NCI-H1417 (cell line): ENCODE data around the gene LONP2.
"Not testable (repeated sequence)": the region's sequence is repeated elsewhere in the genome, so short reads cannot be mapped to it uniquely, and the experiment has no call there.

ENCODE experiments used
- DNase-seq, 3 experiments: peaks; one replicate each; lab custom pipeline; 2025; lab: John Stamatoyannopoulos, UW

Gene LONP2

DNA sequence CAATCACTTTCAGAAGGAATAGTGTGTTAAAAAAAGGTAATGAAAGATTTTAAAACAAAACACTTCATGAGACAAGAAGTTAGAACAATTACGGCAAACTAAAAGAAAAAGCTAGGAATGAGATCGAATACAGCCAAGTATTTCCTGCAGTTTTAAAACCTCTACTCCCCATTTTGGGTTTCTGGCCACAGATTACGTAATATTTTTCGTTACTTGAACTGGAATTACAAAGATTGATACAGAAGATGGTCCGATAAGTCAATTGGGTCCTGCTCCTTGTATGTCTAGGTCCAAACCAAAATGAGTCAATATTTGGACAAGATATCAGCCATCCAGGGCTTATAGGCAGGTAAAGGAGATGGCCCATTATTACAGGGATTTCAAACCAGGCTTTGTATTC, 88.9 kb downstream of the LONP2 start:
- no peak for DNase-seq

DNA sequence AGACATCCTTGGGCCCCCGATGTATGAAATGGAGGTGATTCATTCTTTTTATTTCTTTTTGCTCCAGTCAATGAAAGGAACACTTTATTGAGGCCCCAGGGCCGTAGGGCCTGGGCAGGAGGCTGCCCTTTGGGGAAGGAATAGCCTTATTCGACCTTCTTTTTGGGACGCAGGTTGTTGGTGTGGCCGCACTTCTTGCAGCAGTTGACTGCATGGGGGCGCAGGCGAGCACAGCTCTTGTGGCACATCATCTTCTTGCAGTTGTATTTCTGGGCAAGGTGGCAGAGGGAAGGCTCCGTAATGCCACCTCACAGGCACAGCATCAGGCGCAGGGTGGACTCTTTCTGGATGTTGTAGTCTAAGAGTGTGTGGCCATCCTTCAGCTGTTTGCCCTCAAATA, 90.2 kb downstream of the LONP2 start:
- no peak for DNase-seq

DNA sequence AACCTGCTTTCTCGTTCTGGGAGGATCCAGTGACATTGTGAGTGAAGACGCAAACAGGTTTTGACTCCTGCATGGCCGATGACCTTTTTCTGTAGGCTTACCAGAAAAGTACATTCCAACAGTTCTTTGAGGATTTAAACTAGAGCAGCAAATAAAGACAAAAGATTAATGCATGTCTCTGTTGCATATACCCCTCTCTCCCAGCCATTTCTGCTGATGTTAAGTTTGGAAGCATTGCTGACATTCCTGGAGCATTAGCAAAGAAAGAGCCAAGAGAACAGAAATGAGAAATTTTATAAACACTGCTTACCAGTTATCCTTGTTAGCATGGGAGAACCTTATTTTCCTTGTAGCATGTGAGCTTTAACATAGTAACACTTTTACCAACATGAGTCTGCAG, 91.9 kb downstream of the LONP2 start:
- DNase-seq: no peak

DNA sequence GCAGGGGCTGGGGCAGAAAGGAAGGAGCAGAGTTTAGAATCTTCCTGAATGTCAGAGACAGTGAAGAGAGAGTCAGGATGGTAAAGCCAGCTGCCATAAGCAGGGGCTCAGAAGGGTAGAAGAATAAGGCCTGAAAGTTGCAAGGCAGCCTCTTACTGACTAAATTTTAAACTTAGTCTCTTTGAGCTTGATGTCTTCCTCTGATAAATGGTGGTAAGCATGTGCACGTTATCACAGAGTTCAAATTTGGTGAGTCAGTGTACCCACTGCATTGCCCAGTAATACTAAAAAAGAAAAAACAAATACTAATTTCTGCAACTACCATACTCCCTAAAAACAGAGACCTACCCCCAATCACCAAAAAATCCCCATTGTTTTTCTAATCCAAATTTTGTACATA, 96.0 kb downstream of the LONP2 start:
- no peak for DNase-seq

DNA sequence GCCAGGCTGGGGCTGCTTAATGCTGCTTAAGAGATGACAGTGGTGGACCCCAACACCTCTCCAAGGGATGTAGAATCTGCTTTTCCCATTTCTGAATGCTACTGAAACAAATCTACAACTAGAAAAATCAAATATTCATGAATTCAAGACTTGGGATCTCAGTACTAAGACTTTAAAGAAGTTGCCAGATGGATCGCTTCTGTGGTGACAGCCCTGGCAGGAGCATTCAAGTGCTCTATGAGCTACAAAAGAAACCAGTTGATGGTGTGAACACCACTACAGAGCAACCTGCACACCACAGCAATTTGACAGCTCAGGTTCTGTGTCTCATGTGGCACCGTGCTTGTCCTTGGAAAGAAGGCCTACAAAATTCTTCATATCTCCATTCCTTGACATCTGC, 98.5 kb downstream of the LONP2 start:
- no peak for DNase-seq

DNA sequence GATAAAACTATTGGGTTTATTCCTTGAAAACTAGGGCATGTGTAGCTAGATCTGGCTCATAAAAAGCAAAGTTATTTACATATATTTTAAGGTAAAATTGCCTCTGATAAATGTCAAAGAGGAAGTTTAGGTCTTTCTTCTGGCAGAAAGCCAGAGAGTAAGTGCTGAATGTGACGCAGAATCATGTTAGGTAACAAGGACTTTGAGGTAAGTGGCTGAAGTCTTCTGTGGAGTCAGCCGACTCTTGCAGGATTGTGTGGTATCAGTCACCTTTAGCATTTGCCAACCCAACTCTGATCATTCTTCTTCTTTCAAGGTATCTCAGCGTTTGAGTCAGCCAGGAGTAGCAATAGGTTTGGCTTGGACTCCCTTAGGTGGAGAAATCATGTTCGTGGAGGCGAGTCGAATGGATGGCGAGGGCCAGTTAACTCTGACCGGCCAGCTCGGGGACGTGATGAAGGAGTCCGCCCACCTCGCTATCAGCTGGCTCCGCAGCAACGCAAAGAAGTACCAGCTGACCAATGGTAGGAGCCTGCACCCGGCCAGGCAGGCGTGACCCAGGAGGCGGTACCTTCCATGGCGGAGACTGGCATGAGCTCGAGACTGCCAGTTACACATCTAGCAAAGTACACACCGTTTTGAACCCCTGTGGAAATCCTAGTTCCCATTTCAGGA, 103.2 kb downstream of the LONP2 start:
- peak in 1 of 3 experiments; percentile 16 for DNase-seq

DNA sequence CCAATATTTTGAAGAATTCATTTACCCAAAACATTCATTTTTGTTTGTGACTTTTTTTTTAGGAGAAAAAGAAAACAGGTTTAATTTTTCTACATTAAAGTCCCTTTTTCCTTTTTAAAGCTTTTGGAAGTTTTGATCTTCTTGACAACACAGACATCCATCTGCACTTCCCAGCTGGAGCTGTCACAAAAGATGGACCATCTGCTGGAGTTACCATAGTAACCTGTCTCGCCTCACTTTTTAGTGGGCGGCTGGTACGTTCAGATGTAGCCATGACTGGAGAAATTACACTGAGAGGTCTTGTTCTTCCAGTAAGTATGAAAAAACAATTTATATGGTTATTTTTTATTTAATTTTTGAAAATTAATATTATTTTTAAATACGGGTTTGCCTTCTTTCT, 103.9 kb downstream of the LONP2 start:
- DNase-seq: peak in 2 of 3 experiments; percentile 4 to 69

DNA sequence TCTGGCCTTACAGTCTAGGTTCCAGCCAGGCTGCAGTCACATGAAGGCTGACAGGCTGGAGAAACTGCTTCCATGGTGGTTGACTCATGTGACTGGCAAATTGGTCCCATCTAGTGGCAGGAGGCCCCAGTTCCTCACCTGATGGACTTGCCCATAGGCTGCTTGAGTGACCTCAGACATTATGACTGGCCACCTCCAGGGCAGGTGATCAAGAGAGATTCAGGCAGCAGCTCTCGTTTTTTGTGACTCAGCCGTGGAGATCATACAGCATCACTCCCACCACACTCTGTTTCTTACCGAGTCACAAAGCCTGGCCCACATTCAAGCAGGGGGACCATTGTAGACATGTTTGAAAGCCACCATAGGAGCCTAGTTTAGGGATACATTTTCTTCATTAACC, 106.6 kb downstream of the LONP2 start:
- DNase-seq: no peak

DNA sequence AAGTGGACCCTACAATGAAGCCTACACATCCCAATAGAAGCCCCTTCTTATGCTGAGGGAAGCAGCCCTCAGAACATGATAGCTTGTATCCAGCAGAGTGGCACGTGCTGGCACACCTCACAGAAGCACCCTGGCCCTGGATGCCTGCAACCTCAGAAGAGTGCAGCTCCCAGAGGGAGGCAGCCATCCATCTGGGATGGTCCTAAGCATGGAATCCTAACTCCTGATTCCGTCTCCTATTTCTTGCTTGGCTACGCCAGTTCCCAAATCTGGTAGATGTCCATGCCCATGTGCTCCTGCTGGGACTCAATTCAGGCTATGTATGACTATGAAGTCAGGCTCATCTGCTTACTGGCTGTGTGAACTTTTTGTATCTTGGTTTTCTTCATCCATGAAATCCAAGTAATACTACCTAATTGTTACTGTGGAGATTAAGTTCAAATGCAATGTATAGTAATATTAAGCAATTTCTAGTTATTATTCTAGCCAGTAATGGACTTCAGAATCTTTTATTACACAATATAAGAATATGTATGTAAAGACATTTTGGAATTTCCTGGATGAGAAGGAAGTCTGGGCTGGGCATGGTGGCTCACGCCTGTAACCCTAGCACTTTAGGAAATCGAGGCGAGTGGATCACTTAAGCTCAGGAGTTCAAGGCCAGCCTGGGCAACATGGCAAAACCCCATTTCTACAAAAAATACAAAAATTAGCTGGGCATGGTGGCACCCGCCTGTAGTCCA, 108.7 kb downstream of the LONP2 start:
- DNase-seq: no peak

DNA sequence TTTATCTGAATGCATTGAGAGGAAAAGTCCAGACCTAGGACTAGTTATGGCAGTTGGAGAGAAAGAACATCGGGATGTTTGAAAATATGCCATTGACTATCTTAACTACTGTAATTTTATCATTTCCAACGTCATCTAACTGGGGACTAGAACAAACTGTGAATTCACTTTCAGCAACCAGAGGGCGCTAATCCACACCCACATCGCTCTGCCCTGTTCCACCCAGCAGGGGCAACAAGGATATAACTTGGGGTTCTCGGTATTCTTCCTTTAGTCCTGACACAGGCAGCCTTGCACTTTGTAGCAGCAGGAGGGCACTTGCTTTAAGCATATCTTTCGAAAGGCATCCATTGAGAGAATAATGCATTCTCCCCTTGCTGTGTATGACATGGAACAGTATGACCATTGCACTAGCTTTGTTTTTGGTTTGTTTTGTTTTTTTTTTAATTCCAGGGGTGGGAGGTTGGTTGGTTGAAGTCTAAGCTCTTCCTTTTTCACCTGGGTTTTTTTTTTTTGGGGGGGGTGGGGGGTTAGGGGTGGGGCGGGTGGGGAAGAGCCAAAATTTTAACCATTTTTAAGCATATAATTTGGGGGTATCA, 109.6 kb downstream of the LONP2 start:
- peak; percentile 14 to 62 (median 24) for DNase-seq

DNA sequence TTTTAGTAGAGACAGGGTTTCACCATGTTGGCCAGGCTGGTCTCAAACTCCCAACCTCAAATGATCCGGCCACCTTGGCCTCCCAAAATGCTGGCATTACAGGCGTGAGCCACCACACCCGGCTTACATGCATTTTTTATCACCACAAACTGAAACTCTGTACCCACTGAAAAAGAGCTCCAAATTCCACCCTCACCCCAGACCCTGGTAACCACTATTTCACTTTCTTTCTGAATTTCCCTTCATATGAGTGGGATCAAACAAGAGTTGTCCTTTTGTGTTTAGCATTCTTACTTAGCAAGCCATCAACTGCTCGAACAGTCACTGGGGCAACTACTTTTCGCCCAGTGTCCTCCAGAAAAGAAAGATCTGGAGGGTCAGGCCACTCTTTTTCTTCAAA, 110.3 kb downstream of the LONP2 start:
- DNase-seq: not testable (repeated sequence)

DNA sequence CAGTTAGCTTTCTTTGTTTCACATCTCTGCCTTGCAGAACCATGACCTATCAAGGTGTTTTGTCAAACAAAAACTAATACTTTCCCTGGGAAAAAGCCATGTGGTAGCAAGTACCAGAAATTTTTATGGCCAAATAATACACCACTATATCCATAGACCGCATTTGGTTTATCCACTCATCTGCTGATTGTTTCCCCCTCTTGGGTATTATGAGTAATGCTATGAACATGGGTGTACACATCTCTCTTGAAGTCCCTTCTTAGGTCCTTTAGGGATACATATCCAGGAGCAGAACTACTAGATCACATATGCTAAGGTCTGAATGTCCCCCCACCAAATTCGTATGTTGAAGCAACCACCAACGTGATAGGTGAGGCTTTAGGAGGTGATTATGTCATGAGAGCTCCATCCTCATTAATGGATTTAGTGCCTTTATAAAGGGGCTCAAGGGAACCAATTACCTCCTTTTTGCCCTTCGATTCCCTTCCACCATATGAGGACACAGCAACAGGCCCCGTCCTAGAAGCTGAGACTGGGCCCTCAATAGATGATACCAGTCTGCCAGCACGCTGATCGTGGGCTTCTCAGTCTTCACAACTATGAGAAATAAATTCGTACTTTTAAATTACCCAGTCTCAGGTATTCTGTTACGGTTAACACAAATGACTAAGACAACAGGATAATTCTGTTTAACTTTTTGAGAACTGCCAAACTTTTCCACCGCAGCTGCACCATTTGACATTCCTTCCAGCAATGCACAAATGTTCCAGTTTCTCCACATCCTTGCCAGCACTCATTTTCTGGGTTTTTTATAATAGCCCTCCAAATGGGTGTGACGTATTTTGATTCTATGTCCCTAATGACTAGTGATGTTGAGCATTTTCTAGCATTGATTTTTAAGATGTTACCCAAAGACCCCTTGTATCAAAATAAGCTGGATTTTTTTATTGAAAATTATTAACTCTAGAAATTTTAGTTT, 111.1 kb downstream of the LONP2 start:
- no peak for DNase-seq

DNA sequence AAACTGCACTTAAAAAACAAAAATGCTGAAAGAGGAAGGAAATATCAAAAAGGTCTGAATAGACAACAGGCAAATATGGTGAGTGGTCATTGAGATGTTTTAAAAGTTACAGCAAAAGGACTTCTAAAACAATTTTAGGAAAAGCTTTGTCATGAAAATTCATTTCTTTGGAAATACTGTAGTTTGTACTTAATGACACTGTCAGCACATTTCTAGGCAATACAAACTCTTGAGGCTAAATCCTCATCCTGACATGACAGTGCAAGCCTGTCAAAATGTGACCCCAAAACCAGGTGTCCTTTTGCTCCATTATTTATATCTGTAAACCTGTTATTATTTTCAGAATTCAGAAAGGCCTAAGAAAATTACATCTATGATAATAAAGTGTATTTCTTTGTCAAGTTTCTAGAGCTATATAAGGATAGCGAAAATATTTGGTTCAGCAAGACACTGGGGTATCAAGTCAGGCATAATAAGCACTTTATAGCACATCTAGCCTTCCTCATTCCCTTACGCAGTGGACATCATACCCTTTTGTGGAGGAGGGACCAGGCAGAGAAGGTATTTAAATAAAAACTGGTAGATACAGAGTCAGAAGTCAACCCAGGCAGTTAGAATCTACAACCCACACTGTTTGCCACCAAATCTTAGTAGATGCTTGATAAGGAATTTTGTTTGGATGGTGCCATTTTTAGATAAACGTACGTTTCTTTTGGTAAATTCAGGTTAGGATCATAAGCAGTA, 112.7 kb downstream of the LONP2 start:
- DNase-seq: no peak

DNA sequence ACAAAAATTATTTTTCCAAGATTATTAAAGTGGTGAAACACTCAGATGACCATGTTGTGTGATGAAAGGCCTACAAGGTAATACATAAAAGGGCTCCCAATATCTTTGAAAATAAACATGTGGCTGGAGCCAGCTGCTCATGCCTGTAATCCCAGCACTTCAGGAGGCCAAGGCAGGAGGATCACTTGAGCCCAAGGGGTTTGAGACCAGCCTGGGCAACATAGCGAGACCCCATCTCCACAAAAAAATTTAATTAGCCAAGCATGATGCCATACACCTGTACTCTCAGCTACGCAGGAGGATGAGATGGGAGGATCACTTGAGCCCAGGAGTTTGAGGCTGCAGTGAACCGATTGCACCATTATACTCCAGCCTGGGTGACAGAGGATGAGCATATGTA, 114.3 kb downstream of the LONP2 start:
- no peak for DNase-seq

DNA sequence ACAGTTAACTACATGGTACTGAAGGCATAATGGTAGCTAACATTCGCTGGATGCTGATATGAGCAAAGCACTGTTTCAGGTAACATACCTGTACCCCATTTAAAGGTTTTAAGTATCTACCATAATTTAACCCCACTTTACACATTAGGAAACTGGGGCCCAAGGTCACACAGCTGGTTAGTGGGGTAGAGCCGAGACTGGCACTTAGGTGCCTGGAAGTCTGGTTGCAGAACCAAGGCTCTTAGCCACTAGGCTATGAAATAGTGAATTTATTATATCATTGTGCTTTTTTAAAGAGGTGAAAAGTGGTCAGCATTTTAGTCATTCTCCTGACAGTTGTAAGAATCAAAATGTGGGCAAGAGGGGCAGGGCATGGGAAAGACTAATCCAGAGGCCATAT, 115.9 kb downstream of the LONP2 start:
- no peak for DNase-seq

DNA sequence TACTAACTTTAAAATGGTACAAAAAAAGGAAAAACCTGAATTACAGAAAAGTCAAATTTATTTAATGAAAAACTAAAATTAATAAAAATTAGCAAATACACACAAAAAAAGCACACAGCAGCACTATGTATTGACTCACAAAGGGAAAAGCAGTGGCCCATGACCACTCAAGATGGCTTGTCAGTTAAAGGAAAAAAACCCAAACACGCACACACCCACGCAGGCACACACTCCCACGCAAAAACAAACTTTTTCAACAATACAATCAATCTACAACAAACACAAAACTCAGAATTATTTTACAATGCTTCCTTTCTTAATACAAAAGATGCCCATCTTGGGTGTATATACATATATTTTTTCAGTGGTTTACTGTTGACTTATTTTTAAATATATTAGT, 116.9 kb downstream of the LONP2 start:
- peak in 1 of 3 experiments; percentile 2 for DNase-seq

DNA sequence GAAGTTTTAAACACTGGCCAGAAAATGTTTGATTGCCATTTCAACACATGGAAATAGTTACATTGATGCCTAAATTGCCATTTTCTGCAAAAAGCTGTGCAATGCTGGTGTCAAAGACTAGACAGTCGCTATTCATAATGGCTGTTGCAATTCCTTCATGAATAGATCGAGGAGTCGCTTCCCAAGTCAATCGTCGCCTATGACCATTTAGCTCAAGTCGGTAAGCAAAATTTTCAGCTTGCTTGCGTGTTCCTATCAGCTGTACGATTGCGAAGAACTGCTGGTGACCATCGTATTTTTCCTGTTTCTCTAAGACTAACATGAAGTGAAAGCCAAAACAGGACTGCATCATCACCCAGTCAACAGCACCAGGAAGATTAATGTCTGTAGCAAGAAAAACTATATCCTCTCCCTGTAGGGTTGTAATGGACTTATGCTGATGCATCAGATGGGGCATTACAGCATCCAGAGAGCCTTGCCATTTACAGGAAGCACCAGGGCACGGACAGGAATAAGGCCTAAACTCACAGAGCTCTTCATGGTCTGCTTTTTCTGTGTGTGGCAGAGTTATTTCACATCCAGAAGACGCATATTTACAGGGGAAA, 117.5 kb downstream of the LONP2 start:
- DNase-seq: no peak

DNA sequence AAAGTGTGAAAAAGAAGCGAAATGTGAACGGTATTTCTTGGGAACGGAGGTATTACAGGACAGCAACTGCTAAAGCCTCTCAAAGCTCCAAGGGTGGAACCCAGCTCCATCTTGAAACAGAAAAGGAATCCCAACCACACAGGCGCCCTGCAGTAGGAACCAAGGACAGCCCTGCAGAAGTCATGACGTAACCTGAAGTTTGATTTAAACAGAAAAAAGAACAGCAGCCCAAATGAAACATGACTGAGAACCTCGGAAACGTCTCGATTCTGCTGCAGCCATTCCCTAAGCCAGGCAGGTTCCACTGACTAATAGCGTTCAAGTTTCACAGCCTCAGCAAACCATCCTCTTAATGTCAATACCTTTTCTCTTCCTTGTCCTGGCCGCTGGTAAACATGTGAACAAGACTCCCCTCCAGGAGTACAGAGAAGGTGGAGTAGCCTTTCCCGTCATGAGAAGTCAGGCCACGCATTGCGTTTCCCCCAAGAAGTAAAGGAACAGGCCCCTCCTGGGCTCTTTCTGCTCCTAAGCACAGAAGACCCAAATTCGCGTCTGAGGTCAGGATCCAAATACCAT, 121.0 kb downstream of the LONP2 start:
- DNase-seq: no peak

DNA sequence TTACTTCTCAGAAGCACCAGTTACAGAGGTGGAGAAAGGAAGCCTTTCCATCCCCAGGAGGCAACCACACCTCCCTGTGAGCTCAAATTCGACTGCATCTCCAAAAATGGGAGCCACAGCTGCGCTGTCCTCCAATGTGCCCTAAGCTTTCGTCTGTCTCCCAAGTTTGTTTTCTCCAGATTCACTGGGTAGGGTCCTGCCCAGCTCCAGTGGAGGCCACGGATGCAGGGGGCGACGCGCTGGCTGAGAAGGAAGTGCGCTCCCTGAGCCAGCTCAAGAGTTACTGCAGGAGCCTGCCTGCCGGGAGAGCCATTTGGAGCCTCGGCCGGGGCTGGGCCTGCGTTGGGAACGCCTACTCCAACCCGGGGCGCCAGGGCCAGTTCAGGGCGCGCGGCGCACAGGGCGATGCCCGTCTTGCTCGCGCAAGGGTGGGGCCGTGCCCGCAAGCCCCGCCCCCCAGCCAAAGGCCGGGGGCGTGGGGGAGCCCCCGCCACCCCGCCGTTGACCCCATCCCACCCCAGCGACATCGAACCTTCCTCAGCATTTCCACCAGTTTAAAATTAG, 121.6 kb downstream of the LONP2 start:
- peak; percentile 59 to 70 (median 69) for DNase-seq
